GM18858 (cell line): ENCODE data around the gene IRAK3.
A peak's percentile ranks its signal among the peaks of the same experiment; 100 is the strongest.
"Not testable (repeated sequence)": the region's sequence is repeated elsewhere in the genome, so short reads cannot be mapped to it uniquely, and the experiment has no call there.

Experiments
- ATAC-seq: cut with Tn5 transposase; IDR thresholded peaks from one replicate; pipeline ENCODE4 v1.9.1; 2021; ENCODE audit not compliant: unreplicated experiment

The IRAK3 gene

DNA sequence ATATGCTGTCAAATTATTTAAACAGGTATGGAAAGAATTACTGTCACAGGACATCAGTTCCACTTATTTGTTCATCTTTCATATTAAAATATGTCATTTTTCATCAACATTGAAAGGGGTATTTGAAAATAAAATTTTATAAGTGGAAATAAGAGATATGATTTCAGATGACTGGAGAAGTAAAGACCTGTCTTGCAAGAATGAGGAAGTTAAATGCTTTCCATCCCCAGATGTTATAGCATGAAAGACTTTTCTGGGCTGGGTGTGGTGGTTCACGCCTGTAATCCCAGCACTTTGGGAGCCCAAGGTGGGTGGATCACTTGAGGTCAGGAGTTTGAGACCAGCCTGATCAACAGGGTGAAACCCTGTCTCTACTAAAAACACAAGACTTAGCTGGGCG is 22.6 kb downstream of the IRAK3 start:
- not testable (repeated sequence) for ATAC-seq

DNA sequence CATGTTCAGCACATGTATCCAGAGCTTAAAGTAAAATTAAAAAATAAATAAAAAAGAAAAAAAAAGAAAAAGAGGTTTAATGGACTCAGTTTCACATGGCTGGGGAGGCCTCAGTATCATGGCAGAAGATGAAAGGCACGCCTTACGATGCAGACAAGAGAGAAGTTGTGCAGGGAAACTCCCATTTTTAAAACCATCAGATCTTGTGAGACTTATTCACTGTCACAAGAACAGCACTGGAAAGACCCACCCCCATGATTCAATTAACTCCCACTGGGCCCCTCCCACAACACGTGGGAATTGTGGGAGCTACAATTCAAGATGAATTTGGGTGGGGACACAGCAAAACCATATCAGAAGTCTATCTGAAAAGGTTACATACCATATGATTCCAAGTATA is 24.0 kb downstream of the IRAK3 start:
- ATAC-seq, result not testable (repeated sequence)

DNA sequence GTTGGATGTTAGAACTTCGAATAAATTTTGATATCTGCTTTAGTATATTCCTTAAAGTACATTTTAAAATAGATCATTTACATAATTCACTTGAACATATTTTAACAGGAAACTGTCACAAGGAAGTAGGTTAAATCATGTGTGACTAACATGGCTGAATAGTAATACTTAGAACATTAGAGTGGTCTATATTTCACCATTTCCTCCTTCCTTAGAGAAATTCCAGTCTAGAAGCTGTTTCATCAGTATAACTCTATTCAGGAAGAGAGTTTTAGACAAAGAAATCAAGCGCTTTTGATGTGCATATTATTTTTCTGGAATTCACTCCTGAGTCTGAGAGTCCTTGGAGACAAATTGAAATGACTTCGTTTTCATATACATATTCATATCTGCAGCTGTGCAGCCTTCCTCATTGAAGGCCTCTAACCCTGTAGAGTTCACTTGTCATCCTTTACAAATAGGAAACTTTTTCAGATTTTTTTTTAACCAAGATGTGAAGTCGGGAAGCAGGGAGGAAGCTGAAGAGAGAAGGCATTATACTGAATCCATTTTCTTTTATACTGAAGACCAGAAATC is 28.4 kb downstream of the IRAK3 start:
- ATAC-seq, result no peak

DNA sequence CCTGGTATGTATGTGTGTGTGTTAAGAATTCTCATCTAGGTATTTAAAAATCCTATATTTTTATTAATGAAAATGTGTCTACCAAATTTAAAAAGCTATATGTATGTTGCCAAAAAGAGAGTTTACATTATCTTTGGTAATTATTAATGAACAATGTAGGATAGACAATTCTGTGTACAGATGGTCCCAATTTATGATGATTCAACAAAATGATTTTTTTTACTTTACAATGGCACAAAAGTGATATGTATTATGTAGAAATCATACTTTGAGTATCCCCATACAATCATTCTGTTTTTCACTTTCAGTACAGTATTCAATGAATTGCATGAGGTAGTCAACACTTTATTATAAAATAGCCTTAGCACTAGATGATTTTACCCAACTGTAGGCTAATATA is 39.4 kb downstream of the IRAK3 start:
- no peak for ATAC-seq

DNA sequence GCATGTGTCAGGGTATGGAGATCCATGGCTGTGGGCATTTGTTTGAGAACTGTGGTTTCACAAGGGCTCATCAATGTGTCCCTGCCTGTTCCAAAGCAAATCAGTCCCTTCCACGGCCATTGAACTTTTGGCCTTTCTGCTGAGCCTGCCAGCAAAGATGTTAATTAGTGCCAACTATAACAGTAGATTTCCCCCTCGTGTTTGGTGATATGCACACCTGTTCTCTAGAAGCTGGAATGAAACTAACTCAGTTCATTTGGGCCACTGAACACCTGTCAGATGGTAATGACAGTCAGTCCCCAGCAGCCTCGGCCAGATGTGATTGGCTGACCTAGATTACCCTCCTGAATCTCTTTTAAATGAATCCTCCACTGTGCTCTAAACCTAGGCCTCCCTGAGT is 43.2 kb downstream of the IRAK3 start:
- ATAC-seq, result peak; percentile 18

DNA sequence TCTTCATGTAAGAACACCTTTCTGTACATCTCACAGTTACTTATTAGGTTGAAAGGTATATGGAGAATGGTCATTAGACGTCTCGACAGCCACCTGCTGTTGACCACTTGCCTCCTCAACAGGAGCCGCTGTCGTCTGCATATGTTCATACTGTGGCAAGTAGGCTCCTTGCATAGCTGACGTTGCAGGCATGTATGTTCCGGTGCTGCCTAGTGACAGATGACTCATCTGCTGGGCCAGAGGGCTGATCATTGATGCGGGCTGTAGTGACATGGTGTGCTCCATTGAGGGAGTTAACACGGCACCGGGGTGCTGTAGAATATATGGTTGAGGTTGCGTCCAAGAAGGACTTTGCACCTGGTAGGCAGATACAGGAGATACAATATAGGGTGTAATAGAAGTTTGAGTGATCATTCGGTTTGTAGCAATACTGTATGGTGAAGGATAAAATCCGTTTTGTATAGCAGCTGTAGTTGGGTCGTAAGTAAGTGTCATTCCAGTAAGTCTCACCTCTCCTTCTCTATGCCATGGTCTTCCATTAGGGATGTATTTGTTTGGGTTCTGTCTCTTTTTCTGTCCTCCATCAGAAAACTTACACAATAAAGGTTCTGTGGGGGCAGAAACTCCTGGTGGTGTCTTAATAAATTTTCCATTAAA is 45.2 kb downstream of the IRAK3 start:
- peak; percentile 87 for ATAC-seq

DNA sequence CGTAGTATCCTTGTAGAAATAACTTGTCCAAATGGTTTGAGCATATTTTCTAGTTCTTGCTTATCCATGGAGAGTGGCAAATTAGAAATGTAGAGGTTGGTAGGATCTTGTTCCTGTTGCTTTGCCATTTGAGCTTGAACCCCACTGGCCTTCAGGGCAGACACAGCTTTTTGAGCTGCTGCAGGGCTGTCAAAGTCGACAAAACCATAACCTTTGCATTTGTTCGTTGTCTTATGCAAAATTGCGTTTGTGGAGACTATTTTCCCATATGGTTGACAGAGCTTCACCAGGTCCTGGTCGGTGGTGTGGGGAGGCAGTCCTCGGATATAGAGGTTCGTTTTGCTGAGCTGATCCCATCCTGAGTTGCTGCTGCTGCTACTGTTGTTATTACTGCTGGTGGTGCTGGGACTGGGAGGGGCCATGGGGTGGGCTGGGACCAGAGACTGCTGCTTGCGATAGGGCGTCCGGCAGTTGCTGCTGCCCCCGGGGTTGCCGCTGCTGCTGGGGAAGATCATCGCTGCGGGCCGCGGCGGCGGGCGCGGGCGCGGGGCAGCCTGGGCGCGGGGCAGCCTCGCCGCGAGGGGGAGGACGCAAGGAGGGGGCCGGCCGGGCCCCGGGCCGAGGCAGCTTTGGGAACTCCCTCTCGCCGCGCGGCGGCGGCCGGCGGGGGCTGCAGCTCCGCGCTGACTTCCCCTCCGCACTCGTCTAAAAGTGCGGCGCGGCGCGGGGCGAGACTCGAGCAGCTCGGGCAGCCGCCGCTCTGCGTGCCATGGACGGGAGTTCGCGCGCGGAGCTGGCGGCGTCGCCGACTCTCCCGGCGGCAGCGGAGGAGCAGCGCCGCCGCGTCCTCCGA is 46.0 kb downstream of the IRAK3 start:
- peak; percentile 25 for ATAC-seq

DNA sequence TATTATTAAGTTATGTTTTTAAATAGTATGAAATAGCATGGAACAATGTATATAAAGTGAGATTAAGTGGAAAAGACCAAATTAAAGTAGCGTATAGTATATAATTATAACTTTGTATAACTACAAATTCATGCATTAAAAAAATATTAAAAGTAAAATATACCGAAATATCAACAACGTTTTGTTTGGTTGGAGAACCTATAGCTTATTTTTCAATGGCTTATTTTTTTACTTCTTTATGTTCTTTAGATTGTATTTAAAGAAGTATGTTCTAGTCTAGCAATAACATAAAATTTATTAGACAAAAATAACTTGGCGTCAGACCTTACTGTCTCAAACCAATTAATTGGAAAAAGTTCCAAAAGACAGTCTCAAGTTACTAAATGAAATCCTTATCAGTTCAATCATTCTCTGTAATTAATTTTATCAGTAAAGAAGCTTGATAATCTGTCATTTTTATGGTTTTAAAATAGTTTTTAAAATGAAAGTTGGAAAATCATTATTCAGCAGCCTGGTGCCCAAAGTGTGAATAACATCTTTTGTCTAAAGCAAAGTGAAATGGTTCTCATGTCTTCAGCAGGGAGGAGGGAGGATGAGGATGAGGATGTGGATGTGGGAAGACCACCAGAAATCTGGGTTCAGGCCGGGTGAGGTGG is 46.7 kb downstream of the IRAK3 start:
- ATAC-seq, result no peak

DNA sequence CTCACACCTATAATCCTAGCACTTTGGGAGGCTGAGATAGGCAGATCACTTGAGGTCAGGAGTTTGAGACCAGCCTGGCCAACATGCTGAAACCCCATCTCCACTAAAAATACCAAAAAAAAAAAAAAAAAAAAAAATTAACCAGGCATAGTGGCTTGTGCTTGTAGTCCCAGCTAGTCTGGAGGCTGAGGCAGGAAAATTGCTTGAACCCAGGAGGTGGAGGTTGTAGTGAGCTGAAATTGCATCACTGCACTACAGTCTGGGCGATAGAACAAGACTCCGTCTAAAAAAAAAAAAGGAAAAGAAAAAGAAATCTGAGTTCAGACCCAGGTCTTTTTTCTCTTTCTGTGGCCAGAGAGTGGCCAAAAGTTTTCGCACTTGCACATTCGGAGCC is 47.3 kb downstream of the IRAK3 start:
- ATAC-seq, result not testable (repeated sequence)

DNA sequence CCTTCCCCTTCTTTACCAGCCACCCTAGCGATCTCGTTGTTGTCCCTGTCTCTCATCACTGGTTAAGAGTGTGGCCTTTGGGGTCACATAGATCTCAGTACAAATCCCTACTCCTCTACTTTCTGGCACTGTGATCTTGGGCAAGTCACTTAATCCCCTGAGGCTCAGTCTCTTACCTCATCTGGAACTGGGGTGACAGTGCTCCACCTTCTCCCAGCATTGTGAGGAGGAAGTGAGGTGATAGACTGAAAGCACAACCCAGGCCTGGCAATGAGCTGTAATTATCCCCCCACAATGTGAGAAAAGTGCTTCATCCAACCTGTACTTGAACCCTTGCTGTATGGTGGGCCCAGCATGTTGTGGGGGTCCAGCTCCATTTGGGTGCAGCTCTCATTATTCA is 48.0 kb downstream of the IRAK3 start:
- no peak for ATAC-seq

DNA sequence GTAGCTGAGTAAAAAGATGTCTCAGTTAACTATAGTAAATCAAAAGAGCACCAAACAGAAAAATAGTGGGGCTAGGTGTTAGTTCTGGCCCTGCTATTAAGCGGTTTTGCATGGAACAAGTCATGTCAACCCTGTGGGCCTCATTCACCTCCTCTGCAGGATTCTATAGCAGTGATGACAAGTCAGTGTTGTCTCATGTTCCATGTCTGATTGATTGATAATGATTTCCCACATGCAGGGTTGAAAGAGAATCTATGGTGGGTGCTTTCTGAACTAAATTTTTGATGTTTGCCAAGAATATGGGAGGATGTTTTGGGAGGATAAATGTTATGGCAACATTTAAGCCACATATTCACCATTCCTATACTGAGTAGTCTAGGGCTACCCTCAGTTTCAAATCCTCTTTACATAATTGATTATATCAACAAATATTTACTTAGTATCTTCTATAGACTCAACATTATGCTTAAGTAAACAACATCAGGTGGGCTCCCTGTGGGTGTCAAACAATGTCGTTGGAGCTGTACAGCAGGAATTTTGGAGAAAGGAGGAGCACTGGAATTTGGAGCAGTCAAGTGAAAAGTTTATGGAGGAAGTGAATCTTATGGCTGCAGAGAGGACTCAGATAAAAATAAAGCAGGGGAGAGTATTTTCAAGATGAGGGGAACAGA is 48.6 kb downstream of the IRAK3 start:
- no peak for ATAC-seq

DNA sequence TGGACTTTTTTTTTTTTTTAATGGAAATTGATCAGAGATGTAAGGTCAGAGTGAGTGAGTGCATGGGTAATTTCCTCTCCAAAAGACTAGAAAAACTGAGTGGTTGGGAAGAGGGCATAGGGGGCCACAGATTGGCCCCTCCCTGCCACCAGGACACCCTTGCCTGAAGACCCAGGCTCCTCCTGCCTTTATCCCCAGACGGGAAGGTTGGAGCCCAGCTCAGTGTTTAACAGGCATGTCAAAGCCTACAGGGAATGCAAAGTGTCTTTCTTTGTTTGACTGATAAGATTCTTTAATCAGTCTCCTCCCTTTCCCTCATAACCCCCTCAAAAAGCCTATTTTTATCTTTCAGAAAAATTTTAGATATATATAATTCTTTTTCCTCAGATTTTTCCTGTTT is 50.3 kb downstream of the IRAK3 start:
- no peak for ATAC-seq

DNA sequence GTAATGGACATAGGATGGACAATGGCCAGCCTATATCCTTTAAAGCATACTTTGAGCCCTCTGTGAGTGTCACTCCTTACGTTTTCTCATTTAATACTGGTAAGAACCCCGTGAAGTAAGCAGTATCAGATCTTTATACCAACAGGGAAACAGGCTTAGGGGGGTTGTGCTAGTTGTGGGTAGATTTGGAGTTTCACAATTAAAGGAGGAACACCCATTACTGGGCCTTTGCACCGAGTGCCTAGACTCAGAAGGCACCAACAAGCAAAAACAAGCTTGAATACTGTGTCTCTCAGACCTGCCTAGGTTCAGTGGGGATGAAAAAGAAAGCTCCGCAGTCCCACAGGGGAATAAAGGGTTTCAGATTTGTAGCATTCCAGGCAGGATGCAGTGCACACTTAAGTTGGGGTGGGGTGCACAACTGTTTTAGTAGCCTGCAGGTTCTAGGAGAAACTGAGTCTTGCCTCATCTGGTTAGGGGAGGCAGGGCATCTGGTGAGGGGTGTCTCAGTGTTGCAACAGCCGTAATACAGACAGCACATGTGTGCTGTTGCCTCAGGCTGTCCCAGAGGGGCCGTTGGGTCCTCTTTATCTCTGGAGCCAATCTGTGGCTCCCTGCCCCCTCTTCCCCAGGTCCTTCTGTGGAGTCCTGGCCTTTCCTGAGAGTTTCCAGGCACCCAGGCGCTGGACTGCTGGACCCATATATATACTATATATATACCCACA is 51.2 kb downstream of the IRAK3 start:
- ATAC-seq, result no peak

DNA sequence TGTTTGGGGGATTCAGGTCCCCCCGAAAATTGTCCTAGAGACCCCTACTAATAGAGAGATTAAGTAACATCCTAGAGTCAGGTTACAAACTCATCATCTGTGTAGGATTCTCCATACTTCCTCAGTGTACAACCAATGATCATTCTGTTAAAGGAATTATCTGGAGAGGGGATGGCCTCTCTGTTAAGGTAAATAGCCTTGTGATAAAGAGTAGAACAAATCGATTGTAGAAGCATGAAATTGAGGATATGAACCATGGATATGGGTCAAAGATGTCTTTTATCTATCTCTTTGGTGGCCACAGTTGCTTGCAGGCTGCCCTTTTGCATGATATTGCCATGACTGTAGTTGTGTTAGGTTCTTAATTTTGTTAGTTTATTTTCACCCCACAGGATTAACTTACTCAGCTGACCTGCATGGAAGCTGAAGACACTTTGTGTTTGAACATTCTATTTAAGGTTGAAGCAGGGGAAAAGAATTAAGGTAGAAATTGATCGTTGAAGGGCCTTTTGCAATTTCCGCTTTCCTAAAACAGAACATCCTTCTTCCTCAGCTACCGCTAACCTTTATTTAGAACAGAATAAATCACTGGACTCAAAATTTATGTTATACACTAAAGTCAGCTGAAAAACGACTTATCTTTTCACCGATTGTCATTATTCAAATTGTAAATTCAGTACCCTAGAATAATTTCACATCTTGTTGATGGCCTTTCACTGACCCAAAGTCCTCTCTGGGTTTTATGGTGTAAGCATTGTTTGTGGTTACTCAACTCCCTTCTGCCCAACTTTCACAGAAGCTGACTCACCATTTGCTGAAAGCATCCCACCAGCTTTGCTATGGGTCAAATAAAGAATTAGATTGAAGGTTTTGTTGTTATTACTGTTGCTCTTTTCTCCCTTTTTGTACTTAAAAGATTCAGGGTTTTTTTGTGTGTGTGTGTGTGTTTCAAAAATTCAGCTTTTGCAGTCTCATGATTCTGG is 52.3 kb downstream of the IRAK3 start:
- ATAC-seq, result no peak

DNA sequence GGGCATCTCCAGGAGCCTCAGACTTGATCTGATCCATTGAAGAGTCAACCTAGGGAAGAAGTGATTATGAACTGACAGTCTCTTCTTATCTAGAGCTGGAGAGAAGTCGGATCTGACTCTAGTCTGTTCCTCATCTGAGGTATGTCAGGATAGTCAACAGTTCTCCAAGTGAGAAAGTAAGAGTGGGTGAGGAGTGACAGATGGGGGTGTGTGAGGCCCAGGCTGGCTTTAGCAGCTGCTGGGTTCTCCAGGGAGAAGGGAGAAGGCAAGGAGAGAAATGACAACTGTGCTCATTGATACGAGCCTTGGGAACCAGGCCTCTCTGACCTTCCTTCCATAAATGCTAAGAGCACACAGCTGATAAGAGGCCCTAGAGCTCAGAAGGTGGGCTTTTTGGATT is 53.3 kb downstream of the IRAK3 start:
- ATAC-seq, result no peak

DNA sequence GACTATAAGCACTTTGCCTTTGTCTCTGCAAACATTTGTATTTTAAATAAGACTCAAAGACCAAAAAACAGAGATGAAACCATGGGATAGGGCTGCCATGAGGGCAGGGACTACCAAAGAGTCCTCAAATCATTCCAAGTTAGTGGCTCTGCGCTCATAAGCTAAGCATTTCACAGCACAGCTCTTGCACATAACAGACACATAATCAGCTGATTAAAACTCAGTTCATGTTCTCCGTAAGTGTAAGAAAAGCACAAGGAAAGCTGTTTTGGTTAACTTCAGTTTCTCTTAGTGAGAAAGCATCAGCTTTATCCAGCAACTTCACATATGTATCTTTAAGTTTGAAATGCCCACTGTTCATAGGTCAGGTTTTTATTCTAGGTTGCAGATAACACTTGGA is 54.9 kb downstream of the IRAK3 start:
- no peak for ATAC-seq

DNA sequence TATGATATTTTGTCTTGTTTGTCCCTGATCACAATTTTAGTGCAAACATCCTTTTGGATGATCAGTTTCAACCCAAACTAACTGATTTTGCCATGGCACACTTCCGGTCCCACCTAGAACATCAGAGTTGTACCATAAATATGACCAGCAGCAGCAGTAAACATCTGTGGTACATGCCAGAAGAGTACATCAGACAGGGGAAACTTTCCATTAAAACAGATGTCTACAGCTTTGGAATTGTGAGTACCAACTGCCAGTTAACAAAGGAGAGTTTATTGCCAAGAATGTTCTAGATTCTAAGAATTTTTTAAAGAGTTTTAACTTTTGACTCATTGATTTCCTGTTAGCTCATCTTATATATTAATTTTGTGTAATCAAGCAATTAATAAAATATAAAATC is 55.4 kb downstream of the IRAK3 start:
- ATAC-seq, result no peak

DNA sequence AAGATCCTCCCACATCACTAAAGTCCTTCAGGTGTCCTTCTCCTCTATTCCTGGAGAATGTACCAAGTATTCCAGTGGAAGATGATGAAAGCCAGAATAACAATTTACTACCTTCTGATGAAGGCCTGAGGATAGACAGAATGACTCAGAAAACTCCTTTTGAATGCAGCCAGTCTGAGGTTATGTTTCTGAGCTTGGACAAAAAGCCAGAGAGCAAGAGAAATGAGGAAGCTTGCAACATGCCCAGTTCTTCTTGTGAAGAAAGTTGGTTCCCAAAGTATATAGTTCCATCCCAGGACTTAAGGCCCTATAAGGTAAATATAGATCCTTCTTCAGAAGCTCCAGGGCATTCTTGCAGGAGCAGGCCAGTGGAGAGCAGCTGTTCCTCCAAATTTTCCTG is 58.7 kb downstream of the IRAK3 start:
- no peak for ATAC-seq

DNA sequence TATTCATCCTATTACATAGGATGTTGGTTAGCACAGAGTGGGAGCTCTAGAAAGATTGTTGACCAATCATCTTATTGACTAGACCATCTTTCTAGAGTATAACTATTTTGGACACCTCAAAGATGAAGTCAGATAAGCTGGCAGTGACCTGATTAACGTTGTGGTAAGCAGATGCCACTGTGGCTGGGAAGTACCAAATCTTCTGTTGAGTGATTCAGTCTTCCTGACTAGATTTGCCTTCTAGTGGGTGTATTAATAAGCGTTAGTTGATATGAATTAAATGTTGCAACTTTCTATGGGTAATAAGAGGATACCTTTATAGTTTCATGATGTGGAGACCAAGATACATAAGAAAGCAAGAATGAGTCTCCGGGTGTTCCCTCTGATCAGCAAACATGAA is 62.0 kb downstream of the IRAK3 start:
- ATAC-seq, result no peak
